GM19468 (cell line): ENCODE results near the gene MYO1C.
"Not testable (repeated sequence)": the region's sequence is repeated elsewhere in the genome, so short reads cannot be mapped to it uniquely, and the experiment has no call there.

Experiments used
- ATAC-seq: cut with Tn5 transposase; IDR thresholded peaks from one replicate; pipeline ENCODE4 v1.9.1; 2021; ENCODE audit warnings: mild to moderate bottlenecking, moderate library complexity, moderate number of reproducible peaks; ENCODE audit not compliant: unreplicated experiment; ENCODE audit errors: extremely low read depth

Gene MYO1C

DNA sequence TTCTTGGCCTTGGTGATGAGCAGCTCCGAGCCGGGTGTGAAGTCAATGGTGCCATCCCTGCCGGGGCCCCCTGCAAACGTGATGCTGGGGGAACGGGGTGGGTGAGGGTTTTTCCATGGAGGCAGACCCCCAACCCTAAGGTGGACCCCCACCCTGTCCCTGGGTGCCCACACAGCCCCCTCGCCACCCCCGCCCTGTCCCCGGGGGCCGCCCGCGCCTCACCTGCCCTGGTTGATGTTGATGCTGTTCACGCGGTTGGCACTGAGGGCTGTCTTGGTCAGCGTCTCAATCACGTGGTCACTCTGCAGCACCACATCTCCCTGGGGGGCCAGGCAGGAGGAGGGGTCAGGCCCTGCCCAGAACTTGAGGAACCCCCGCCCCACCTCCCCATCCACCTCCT, 25.2 kb downstream of the MYO1C start:
- no peak for ATAC-seq

DNA sequence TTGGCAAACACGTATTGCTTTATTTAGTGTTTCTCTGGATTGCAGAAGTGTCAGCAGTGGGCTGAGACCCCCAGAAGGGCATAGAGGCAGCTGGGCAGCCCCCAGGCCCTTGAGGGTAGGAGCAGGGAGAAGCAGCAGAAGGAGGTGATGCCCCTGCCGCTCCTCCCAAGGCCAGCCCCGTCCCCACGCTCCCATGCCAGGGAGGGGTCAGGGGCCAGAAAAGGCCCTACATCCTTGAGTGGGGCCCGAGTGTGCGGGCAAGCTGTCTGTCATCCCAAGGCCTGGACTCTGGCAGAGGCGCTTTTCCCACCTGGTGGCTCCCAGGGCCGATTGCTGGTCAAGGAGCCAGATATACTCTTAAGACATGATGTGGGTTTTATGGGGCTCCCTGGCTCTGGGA, 28.3 kb downstream of the MYO1C start:
- no peak for ATAC-seq

DNA sequence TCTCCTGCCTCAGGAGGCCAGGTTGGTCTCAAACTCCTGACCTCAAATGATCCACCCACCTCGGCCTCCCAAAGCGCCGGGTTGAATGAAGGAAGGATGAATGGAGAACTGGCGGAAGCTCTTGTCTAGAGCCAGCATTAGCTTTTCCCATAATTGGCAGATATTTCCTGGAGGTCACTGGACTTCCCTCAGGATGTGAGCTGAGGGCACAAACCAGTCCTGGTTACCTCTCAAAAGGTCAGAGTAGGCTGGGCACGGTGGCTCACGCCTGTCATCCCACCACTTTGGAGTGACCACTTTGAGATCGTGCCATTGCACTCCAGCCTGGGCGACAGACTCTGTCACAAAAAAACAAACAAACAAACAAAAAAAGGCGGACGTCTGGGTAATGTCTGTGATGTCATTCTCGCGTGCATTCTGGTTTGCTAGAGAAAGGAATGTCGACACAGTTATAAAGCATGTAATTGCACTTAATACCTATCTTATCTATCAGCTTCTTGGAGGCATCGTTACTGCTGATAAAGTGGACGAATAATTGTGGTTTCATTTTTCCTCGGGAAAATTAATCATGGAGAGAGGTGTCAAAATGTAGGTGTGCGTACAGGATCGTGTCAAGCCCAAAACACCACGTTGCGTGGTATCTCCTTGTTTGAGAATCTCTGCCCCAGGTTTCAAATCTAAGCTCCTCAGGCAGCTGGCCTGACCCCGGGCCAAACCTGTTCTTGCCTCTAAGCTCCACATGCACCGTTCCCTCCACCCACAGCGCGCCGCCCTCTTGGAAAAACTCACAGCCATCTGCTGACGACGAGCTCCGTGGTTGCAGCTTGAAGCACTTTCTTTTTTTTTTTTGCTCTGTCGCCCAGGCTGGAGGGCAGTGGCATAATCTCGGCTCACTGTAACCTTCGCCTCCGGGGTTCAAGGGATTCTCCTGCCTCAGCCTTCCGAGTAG, 30.0 kb downstream of the MYO1C start:
- no peak for ATAC-seq

DNA sequence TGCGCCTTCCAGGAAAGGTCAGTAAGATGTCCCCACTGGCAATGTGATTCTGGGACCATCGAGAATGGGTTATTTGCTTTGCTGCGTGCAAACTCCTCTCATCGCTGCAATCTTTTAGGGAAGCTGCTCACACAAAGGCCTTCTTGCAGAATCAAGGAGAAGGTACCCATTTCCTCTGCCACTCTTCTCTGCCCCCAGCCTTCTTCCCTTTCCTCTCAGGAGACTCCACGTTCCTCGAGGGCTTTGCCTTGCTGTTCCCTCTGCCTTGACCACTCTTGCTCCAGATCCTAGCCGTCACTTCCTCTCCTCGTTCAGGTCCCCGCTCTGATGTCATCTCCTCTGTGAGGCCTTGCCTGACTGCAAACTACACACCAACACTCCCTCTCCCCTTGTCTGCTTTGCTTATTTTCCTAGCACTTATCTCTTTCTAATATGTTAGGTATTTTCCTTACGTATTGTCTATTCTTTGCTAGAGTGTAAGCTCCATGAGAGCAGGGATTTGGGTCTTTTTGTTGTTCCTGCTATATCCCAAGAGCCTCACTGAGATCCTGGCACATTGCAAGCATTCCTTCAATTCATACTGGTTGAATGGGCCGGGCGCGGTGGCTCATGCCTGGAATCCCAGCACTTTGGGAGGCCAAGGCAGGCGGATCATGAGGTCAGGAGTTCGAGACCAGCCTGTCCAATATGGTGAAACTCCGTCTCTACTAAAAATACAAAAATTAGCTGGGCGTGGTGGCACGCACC, 31.1 kb downstream of the MYO1C start:
- no peak for ATAC-seq

DNA sequence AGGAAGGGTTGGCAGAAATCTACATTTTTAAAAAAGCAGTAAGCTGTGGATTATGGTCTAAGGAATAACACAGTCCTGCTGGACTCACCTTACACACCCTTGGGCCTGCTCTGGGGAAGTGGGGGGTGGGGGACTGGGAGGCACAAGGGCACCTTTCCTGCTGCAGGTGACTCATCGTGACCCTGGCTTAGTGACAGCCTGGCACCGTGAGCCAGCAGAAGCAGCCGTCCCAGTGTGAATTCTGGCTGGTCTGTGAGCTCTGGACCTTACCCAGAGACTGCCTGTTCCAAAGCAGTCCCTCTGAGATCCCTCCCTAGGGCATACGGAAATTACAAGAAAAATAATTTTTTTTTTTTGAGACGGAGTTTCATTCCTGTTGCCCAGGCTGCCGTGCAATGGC, 32.3 kb downstream of the MYO1C start:
- ATAC-seq, result no peak

DNA sequence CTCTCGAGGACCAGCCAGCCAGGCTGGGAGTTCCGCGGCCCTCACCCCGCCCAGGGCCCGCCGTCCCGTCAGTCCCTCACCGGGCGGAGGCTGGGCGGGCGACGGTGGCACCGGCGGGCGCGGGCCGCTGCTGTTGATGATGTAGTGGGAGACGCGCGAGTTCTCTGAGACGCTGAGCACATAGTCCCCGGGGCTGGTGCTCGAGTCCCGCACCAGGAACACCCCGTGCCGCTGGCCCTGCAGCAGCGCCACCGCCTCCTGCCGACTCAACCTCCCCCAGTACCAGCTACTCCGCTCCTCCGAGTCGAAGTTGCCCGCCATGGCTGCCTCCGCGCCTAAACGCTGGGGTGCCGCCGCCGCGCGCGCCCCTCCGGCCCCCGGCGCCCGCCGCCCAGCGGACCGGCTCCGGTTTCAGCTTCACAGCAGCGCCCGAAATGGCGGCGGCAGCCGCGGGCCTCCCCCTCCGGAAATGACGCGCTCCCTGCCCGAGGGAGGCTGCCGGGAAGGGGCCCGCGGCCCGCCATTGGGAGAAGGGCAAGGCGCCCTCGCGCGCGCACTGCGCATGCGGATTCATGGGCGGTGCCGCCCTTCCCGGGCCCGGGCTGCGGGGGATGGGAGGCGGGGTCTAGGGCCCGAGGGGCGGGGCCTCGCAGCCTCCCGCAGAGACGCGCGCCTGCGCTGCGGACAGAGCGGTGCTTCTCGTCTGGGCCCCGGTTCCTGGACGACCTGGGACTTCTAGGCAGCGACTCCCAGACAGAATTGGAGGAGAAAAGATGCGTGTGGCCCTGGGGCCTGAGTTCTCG, 36.5 kb downstream of the MYO1C start, which contains the start of gene CRK:
Gene CRK (minus strand): TSS at position 436 of the 803 bp plus-strand sequence. CDS start 115 bp downstream, at position 321.
- ATAC-seq, result peak; percentile 74

DNA sequence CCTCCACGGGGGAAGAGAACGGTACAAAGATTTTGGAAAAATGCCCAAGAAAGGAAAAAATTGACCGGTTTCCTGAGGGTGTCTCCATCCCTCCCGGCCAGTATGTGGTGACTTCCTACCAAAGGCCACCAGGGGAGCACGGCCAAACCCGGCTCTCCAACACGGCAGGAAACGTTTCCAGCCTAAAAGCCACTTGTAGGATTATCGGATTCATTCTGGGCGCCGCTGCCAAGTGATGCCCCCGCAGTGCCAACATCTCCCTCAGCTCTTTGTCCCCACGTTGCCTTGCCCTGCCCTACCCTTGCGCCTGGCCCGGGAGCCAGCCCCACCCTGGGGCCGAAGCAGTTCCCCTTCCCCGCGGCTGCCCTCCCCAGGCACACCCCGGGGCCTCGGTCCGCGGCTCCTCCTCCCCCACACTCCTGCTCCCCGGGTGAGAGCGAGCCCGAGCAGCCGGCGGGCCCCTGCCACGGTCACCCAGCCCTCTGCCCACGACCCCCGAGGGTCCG, 37.1 kb downstream of the MYO1C start:
- peak; percentile 11 for ATAC-seq

DNA sequence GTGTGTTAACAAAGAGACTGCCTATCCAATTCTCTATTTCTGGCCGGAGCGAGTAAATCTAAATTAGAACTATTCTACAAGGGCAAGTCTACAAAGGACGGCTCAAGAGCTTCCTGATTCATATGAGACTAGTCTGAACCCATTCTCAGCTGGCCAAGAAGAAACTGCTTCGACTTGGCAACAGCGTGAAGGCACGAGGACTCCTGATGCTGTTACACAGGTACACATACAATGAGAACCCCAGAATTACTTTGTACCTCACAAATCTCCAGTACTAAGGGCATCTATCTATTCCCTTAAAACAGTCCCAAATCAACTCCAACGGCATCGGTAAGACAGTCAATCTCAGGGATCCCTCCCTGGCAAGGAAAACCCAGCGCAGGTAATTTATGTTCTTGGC, 37.9 kb downstream of the MYO1C start:
- ATAC-seq, result no peak

DNA sequence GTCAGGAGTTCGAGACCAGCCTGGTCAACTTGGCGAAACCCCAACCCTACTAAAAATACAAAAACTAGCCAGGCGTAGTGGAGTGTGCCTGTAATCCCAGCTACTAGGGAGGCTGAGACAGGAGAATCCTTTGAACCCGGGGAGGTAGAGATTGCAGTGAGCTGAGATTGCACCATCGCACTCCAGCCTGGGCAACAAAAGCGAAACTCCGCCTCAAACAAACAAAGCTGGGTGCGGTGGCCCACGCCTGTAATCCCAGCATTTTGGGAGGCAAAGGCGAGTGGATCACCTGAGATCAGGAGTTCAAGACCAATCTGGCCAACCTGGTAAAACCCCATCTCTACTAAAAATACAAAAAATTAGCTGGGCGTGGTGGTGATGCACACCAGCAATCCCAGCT, 38.8 kb downstream of the MYO1C start:
- ATAC-seq, result not testable (repeated sequence)

DNA sequence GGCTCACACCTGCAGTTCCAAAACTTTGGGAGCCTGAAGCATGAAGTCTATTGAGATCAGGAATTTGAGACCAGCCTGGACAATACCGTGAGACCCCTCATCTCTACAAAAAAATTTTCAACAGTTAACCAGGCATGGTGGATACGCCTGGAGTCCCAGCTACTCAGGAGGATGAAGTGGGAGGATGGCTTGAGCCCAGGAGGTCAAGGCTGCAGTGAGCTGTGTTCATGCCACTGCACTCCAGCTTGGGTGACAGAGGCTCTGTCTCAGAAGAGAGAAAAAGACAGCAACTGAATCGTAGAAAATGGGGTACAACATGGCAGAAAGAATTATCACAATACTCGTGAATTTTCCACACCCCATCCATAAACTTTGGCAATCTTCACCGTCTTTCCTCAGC, 39.6 kb downstream of the MYO1C start:
- ATAC-seq, result no peak

DNA sequence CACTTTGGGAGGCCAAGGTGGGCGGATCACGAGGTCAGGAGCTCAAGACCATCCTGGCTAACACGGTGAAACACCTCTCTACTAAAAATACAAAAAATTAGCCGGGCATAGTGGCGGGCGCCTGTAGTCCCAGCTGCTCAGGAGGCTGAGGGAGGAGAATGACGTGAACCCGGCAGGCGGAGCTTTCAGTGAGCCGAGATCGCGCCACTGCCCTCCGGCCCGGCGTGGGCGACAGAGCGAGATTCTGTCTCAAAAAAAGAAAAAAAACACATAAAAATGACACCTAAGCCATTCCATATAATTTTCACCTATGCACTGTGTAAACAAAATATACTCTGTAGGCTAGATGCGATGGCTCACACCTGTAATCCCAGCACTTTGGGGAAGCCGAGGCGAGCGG, 42.2 kb downstream of the MYO1C start:
- ATAC-seq, result not testable (repeated sequence)

DNA sequence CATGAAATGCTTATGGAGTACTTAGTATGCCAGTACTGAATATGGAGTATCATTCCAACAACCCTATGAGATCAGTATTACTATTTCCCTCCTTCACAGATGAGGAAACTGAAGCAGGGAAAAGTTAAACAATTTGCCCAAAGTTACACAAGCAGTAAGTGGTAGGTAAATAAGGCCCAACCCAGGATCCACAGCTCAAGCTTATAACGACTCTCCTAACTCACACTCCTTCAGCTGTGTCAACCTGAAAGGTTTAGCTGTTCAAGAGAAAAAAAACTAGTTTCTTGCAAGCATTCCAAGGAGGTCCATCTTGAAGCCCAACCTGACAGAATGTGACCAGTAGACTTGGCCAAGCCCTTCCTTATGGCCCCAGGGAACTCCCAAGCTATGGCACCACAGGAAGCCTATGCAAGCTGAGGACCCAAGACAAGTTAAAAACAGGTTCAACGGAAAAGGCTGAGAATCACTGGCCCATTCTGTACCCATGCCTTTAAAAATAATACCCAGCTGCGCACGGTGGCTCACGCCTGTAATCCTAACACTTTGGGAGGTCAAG, 43.0 kb downstream of the MYO1C start:
- no peak for ATAC-seq

DNA sequence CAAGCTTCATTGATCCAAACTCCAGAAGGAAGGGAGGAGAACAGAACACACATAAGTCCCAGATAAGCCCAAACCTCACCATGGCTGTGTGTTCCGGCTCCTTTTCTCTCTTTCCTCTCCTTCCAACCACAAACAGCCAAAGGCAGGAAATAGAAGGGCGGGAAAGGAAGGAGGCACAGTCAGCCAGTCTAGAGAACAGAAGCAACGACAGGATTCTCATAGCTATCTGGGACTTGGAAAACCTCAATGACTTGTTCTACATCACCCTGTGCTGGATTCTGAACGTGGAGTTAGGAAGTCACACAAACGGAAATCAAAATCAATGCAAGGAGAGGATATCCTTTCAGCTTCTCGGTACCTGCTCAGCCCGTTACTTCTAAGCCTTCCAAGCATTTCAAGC, 45.4 kb downstream of the MYO1C start:
- no peak for ATAC-seq

DNA sequence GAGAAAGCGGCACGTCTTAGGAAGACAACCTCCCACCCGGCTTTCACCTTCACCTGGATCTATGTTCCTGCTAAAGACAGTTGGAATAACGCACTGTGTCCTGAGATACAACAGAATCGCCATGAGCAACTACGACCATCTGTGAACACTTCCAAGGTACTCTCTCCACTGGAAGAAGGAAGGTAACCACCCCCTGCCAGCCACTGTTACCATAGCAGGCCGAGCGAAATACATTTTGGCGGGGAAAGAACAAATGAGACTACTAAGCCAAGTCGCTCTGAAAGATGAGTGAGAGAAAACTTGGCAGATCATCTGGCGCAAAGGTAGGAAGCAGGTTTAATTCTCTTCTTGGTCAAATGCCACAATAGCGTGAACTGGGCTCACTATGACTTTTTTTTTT, 46.3 kb downstream of the MYO1C start:
- ATAC-seq, result no peak

DNA sequence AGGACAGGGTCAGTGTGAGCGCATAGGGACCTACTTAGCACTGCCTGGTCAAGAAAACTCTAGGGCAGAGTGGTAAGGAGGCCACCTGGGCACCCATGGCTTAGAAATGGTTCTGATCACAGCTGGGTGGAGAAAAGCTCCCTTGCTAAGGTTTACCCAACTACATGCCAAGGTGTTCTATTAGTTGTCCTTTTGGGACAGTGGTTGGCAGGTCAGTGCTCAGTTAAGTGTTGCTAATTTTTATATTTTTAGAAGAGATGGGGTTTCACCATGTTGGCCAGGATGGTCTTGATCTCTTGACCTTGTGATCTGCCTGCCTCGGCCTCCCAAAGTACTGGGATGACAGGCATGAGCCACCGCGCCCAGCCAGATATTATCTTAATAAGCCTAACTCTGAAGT, 46.8 kb downstream of the MYO1C start:
- ATAC-seq, result not testable (repeated sequence)

DNA sequence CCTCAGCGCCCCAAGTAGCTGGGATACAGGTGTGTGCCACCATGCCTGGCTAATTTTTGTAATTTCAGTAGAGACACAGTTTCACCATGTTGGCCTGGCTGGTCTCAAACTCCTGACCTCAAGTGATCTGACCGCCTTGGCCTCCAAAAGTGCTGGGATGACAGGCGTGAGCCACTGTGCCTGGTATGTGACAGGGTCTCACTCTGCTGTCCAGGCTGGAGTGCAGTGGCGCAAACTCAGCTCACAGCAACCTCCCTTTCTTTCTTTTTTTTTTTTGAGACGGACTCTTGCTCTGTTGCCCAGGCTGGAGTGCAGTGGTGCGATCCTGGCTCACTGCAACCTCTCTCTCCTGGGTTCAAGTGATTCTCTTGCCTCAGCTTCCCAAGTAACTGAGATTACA, 49.8 kb downstream of the MYO1C start:
- not testable (repeated sequence) for ATAC-seq

DNA sequence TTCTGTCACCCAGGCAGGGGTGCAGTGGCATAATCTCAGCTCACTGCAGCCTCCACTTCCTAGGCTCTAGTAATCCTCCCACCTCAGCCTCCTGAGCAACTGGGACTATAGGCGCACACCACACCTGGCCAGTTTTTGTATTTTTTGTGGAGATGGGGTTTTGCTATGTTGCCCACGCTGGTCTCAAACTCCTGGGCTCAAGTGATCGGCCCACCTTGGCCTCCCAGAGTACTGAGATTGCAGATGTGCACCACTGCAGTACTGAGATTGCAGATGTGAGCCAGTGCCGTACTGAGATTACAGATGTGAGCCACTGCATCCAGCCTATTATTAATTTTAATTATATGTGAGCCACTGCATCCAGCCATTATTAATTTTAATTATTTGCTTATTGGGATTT, 50.3 kb downstream of the MYO1C start:
- no peak for ATAC-seq

DNA sequence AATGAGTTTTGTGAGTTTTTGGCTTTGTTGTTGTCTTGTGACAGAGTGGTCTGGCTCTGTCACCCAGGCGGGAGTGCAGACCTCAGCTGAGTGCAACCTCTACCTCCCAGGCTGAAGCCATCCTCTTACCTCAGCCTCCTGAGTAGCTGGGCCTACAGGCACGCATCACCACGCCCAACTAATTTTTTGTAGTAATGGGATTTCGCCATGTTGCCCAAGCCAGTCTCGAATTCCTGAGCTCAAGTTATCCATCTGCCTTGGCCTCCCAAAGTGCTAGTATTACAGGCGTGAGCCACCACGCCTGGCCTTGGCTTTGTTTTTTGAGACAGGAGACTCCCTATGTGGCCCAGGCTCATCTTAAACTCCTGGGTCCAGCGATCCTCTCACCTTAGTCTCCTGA, 51.6 kb downstream of the MYO1C start:
- ATAC-seq, result no peak

DNA sequence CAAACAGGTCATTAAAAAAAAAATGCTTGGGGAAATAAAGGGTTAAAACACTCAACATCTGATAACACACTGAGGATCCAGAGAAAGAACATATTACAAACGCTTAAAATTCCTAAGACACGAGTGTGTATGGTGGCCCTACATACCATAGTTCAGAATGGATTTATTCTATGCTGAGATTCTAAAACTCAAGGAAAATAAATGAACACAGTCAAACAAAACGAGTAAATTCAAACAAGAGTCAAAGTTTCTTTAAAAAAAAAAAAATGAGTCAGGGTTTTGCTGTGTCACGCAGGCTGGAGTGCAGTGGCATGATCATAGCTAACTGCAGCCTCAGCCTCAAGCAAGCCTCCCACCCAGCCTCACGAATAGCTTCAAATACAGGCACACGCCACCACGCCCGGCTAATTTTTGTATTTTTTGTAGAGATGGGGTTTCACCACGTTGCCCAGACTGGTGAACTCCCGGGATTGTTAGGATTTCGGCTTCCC, 53.8 kb downstream of the MYO1C start:
- no peak for ATAC-seq

DNA sequence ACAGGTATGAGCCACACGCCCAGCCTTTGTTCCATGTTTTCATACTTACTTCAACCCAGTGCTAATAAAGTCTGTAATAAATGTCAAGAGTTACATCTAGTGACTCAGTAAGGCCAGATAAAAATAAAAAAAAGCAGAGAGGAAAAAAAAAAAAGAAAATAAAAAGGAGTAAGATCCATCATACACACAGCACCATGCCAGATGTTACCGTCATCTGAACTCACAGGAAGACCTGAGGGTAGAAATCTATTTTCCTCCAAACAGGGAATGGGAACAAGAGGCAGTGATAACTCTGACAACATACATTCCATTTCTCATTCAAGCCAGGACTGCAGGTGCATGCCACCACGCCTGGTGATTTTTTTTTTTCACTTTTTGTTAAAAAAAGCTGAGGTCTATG, 57.2 kb downstream of the MYO1C start:
- no peak for ATAC-seq
